Colon (tissue), 2 donors: Measurements from ENCODE around the gene RNF225.
A peak's percentile ranks its signal among the peaks of the same experiment; 100 is the strongest.
"Not testable (repeated sequence)": the region's sequence is repeated elsewhere in the genome, so short reads cannot be mapped to it uniquely, and the experiment has no call there.

ENCODE experiments used
- FAIRE-seq: peaks from 2 replicates; lab custom pipeline; 2012; peaks lifted over from hg19 to GRCh38; lab: Jason Lieb, UNC
- donor health status: control.
- donor health status: control.

The RNF225 gene

GRCh38 chr19:58362272-58362994, 33.0 kb upstream of the RNF225 start, which contains the start of gene ZNF497:
Gene ZNF497 (minus strand): TSS chr19:58362751. CDS start chr19:58357635, 5,116 bp downstream.
- FAIRE-seq, result no peak

GRCh38 chr19:58364146-58364545, 31.3 kb upstream of the RNF225 start:
- FAIRE-seq, result no peak

- no peak for FAIRE-seq
Measured at GRCh38 chr19:58366585-58367430, 28.6 kb upstream of the RNF225 start.

GRCh38 chr19:58367698-58368454, 27.6 kb upstream of the RNF225 start:
- no peak for FAIRE-seq

- no peak for FAIRE-seq
Measured at GRCh38 chr19:58368561-58369360, 26.7 kb upstream of the RNF225 start.

- FAIRE-seq, result no peak
Measured at GRCh38 chr19:58372311-58373133, 22.9 kb upstream of the RNF225 start.

- FAIRE-seq, result no peak
Measured at GRCh38 chr19:58374200-58374599, 21.3 kb upstream of the RNF225 start.

GRCh38 chr19:58376724-58377123, 18.7 kb upstream of the RNF225 start:
- FAIRE-seq, result not testable (repeated sequence)

GRCh38 chr19:58379246-58379645, 16.2 kb upstream of the RNF225 start:
- FAIRE-seq, result no peak

- no peak for FAIRE-seq
Measured at GRCh38 chr19:58380037-58380661, 15.3 kb upstream of the RNF225 start.

GRCh38 chr19:58380662-58381459, 14.6 kb upstream of the RNF225 start, which contains the start of gene ZNF837:
Gene ZNF837 (minus strand): TSS chr19:58381030. CDS start chr19:58369332, 11,698 bp downstream.
- peak; percentile 96 for FAIRE-seq

GRCh38 chr19:58381460-58382212, 13.8 kb upstream of the RNF225 start:
- FAIRE-seq, result no peak

GRCh38 chr19:58382997-58383603, 12.4 kb upstream of the RNF225 start:
- FAIRE-seq, result no peak

GRCh38 chr19:58385313-58385890, 10.1 kb upstream of the RNF225 start:
- FAIRE-seq, result no peak

GRCh38 chr19:58385891-58386575, 9.4 kb upstream of the RNF225 start:
- FAIRE-seq, result no peak

GRCh38 chr19:58386576-58387337, 8.7 kb upstream of the RNF225 start, which contains the start of gene RPS5:
Gene RPS5 (plus strand): TSS chr19:58387269. CDS start chr19:58388138, 869 bp downstream.
- FAIRE-seq, result no peak
